ENCODE measurements around the gene PSMF1. TPM values are rescaled to one million over a fixed set of nuclear protein-coding genes. Genes with fewer than 3 reads are reported as not detected.

PSMF1 gene
- total RNA-seq, 1 experiment from 2014 or later = 90.8 TPM

- DNase-seq = no peak
- Histone ChIP-seq H3K18ac (ENCODE audit: insufficient read length, low read depth, low read length) (no peak overlapping the region), H4K8ac (replicated peaks; ENCODE audit: insufficient read length, low read depth, low read length) (no peak overlapping the region), H3K79me2 (ENCODE audit: insufficient read depth, low read length) (no peaks in the 10 kb centered on the region; the same call in 1 of the 2 replicates), H3K4me1 (ENCODE audit: insufficient read depth, low read length) (no peaks in the 10 kb centered on the region), H3K79me1 (ENCODE audit: insufficient read depth, low read depth, low read length, poor library complexity, severe bottlenecking) (no peaks in the 10 kb centered on the region), H3K4me2 (ENCODE audit: insufficient read depth, insufficient read length, low read length) (no peak overlapping the region), H4K91ac (ENCODE audit: insufficient read length, low read depth, low read length) (no peak overlapping the region), H2BK5ac (ENCODE audit: insufficient read length, low read length) (no peak overlapping the region), H2BK12ac (ENCODE audit: insufficient read length, low read depth, low read length) (no peak overlapping the region), H2BK20ac (ENCODE audit: low read depth, low read length, poor library complexity, severe bottlenecking) (no peak overlapping the region), H3K9me3 (ENCODE audit: control insufficient read depth, low read depth, low read length) (no peaks in the 10 kb centered on the region), H4K5ac (ENCODE audit: insufficient read length, low read depth, low read length) (no peak overlapping the region), H3K27ac (ENCODE audit: insufficient read length, low read depth, low read length) (no peak overlapping the region), H3T11ph (ENCODE audit: low read length) (no peak overlapping the region), H2AFZ (ENCODE audit: low read length) (no peak overlapping the region), H3K56ac (ENCODE audit: insufficient read length, low read depth, low read length) (no peak overlapping the region), H3K27me3 (ENCODE audit: insufficient read depth, low read length) (no peaks in the 10 kb centered on the region; the same call in 1 of the 2 replicates), H4K20me1 (ENCODE audit: control insufficient read depth, insufficient read depth, insufficient read length) (no peaks in the 10 kb centered on the region), H3K23me2 (ENCODE audit: insufficient read length, low read depth, low read length, poor library complexity, severe bottlenecking) (no peaks in the 10 kb centered on the region), H3K23ac (ENCODE audit: insufficient read length, low read depth, low read length) (no peak overlapping the region), H2AK5ac (ENCODE audit: insufficient read length, low read length) (no peak overlapping the region), H2BK15ac (ENCODE audit: low read depth, low read length) (no peak overlapping the region), H3K4ac (ENCODE audit: low read depth, low read length) (no peak overlapping the region), H3K9ac (ENCODE audit: extremely low read depth, insufficient read length, low read length) (no peak overlapping the region), H2BK120ac (ENCODE audit: low read depth, low read length, poor library complexity, severe bottlenecking) (no peak overlapping the region), H3K14ac (ENCODE audit: insufficient read depth, low read length) (no peak overlapping the region)
- no peak for TF ChIP-seq CTCF (conservative IDR thresholded peaks at IDR 0.05)
- no peak overlapping the region for H3K27ac Mint-ChIP-seq
- no CpG with 5 or more reads among the region's 10 CpGs for WGBS (ENCODE audit: extremely low coverage, insufficient read length, low lambda C conversion rate)
- H3K36me3 Mint-ChIP-seq (ENCODE audit: insufficient read depth in 1 of 3, low read depth in 3 of 3) = peaks cover 15 to 57% (median 47%) of the 10 kb centered on the region in 3 experiments; a peak in 6 of 7 replicates
- H3K4me1 Mint-ChIP-seq = no peaks in the 10 kb centered on the region
- no peaks in the 10 kb centered on the region for H3K27me3 Mint-ChIP-seq (ENCODE audit: low read depth)
- no peaks in the 10 kb centered on the region for H3K9me3 Mint-ChIP-seq
- H3K4me3 Mint-ChIP-seq = no peak overlapping the region
These were observed 42.1 kb downstream of the PSMF1 start for GRCh38 chr20:1160496-1160895.
